GM23248 (cell line): ENCODE results near the gene CFDP1.

Experiments
- EZH2 ChIP-seq: fragments of 200-600 bp; sonication (generic); IDR thresholded peaks from 2 replicates; pipeline ENCODE4 v1.6.1; 2018; ENCODE audit warnings: antibody characterized with exemption, mild to moderate bottlenecking; ENCODE audit not compliant: insufficient read depth, poor library complexity, severe bottlenecking
- EZH2phosphoT487 ChIP-seq: fragments of 200-600 bp; sonication (generic); IDR thresholded peaks from 2 replicates; pipeline ENCODE4 v1.6.1; 2018; ENCODE audit warnings: antibody characterized with exemption, moderate library complexity, mild to moderate bottlenecking, low read depth; ENCODE audit not compliant: insufficient read depth

DNA sequence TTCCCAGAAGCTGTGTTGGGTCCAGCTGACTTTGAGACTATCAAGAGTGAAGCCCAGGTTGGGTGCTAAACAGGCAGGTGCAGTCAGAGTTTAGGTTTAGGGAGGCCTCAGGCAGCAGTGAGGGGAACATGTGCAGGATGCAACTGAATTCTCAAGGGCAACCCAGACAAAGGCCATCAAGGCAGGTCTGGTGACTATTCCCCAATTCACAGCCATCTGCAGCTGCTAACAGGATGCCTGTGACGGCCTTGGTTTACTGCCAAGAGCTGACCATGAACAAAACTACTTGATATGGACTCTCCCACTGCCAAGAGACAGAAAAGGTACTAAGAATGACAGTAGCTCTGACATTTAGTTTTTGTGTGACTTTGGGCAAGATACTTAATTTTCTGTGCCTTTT, 136.7 kb downstream of the CFDP1 start:
- TF ChIP-seq EZH2phosphoT487 (no peak), EZH2 (no peak)
